Measurements from ENCODE around the gene KRTAP12-1.

- TF ChIP-seq POLR2AphosphoS5 (IDR thresholded peaks at IDR 0.05; ENCODE audit: borderline replicate concordance, low read depth, low read length) = no peak
- TF ChIP-seq EZH2 (IDR thresholded peaks at IDR 0.05) = no peak
These were observed 31.2 kb upstream of the KRTAP12-1 start for GRCh38 chr21:44713130-44713529.
